Activated gamma-delta T cell treated with Interleukin-2 at 50 U/mL for 16 hours (primary cell): Measurements from ENCODE around the gene FAM72A.
"Not testable (repeated sequence)": the region's sequence is repeated elsewhere in the genome, so short reads cannot be mapped to it uniquely, and the experiment has no call there.

ENCODE experiments used
- DNase-seq: peaks from one replicate; pipeline ENCODE4 v3.0.0-alpha.2; 2020

Gene FAM72A

GRCh38 chr1:206215600-206216392 is 13.2 kb upstream of the FAM72A start:
- not testable (repeated sequence) for DNase-seq

GRCh38 chr1:206210802-206211201 is 8.2 kb upstream of the FAM72A start:
- not testable (repeated sequence) for DNase-seq

GRCh38 chr1:206205569-206205968 is 2.9 kb upstream of the FAM72A start:
- not testable (repeated sequence) for DNase-seq

- not testable (repeated sequence) for DNase-seq
Observed at GRCh38 chr1:206204871-206205270, 2.2 kb upstream of the FAM72A start.

- DNase-seq: not testable (repeated sequence)
Observed at GRCh38 chr1:206204159-206204511, 1.5 kb upstream of the FAM72A start.

GRCh38 chr1:206203364-206204158 is 922 bp upstream of the FAM72A start, which contains the start of gene SRGAP2:
Gene SRGAP2 (plus strand): TSS chr1:206203541. CDS start chr1:206205971, 2,430 bp downstream.
- DNase-seq: peak; percentile 19

- not testable (repeated sequence) for DNase-seq
Observed at GRCh38 chr1:206196748-206197424, 5.8 kb downstream of the FAM72A start.

- not testable (repeated sequence) for DNase-seq
Observed at GRCh38 chr1:206195182-206195581, 7.5 kb downstream of the FAM72A start.

- DNase-seq: not testable (repeated sequence)
Observed at GRCh38 chr1:206186826-206187225, 15.8 kb downstream of the FAM72A start.

GRCh38 chr1:206185778-206186177 is 16.9 kb downstream of the FAM72A start:
- not testable (repeated sequence) for DNase-seq

- DNase-seq: not testable (repeated sequence)
Observed at GRCh38 chr1:206183788-206184187, 18.9 kb downstream of the FAM72A start.

GRCh38 chr1:206182368-206183317 is 20.0 kb downstream of the FAM72A start:
- DNase-seq: not testable (repeated sequence)

- DNase-seq: not testable (repeated sequence)
Observed at GRCh38 chr1:206179666-206180065, 23.0 kb downstream of the FAM72A start.

GRCh38 chr1:206178061-206178989 is 24.3 kb downstream of the FAM72A start:
- not testable (repeated sequence) for DNase-seq

- not testable (repeated sequence) for DNase-seq
Observed at GRCh38 chr1:206176114-206176502, 26.5 kb downstream of the FAM72A start.

GRCh38 chr1:206175459-206176113 is 27.1 kb downstream of the FAM72A start:
- not testable (repeated sequence) for DNase-seq

- not testable (repeated sequence) for DNase-seq
Observed at GRCh38 chr1:206174182-206174868, 28.3 kb downstream of the FAM72A start.

GRCh38 chr1:206173110-206173719 is 29.4 kb downstream of the FAM72A start:
- DNase-seq: not testable (repeated sequence)

GRCh38 chr1:206169794-206170193 is 32.8 kb downstream of the FAM72A start:
- not testable (repeated sequence) for DNase-seq
